ENCODE measurements around the gene GPR42.

DNA sequence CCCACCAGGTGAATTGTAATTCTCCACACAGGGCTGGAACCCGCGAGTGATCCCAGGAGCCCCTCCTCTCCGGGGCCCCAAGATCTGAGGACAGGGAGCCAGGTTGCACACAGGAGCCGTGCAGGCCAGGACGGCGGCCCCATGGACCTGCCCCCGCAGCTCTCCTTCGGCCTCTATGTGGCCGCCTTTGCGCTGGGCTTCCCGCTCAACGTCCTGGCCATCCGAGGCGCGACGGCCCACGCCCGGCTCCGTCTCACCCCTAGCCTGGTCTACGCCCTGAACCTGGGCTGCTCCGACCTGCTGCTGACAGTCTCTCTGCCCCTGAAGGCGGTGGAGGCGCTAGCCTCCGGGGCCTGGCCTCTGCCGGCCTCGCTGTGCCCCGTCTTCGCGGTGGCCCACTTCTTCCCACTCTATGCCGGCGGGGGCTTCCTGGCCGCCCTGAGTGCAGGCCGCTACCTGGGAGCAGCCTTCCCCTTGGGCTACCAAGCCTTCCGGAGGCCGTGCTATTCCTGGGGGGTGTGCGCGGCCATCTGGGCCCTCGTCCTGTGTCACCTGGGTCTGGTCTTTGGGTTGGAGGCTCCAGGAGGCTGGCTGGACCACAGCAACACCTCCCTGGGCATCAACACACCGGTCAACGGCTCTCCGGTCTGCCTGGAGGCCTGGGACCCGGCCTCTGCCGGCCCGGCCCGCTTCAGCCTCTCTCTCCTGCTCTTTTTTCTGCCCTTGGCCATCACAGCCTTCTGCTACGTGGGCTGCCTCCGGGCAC, 19.3 kb upstream of the GPR42 start:
- TF ChIP-seq, protein P1, sequence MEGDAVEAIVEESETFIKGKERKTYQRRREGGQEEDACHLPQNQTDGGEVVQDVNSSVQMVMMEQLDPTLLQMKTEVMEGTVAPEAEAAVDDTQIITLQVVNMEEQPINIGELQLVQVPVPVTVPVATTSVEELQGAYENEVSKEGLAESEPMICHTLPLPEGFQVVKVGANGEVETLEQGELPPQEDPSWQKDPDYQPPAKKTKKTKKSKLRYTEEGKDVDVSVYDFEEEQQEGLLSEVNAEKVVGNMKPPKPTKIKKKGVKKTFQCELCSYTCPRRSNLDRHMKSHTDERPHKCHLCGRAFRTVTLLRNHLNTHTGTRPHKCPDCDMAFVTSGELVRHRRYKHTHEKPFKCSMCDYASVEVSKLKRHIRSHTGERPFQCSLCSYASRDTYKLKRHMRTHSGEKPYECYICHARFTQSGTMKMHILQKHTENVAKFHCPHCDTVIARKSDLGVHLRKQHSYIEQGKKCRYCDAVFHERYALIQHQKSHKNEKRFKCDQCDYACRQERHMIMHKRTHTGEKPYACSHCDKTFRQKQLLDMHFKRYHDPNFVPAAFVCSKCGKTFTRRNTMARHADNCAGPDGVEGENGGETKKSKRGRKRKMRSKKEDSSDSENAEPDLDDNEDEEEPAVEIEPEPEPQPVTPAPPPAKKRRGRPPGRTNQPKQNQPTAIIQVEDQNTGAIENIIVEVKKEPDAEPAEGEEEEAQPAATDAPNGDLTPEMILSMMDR (IDR thresholded peaks at IDR 0.05) = no peak
- TF ChIP-seq POLR2A (IDR thresholded peaks at IDR 0.05) = no peak

All from ovary (tissue), 3 donors.